ENCODE data around the gene ARSG.
"Not testable (repeated sequence)": the region's sequence is repeated elsewhere in the genome, so short reads cannot be mapped to it uniquely, and the experiment has no call there.

Gene ARSG

DNA sequence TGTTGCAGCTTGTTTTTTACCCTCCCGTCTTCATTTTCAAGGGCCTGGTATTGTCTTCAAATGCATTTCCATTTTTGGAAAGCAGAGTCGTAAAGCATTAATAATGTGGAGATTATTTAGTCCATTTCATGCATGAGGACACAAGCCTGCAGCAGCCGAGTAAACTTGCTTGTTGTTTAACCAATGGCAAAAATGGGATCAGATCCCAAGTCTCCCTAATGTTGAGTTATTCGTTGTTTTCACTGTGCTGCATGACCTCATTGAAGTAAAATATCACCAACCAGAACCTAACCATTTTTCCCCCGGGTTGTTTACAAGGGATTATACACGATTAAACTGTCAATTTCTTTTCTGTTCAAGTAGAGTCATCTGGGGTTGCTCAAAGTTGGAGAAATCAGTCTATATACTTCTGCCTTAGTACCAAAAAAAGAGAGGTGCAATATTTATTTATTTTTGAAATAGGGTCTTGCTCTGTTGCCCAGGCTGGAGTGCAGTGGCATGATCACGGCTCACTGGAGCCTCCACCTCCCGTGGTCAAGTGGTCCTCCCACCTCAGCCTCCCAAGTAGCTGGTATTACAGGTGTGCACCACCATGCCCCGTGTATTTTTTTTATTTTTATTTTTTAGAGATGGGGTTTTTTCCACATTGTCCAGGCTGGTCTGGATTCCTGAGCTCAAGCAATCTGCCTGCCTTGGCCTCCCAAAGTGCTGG lies 31.1 kb upstream of the ARSG start:
- Mint-ChIP-seq H3K36me3 (ENCODE audit: low read depth) (peaks cover 29% of the 10 kb centered on the region), H3K4me3 (peak overlapping the region; percentile 73), H3K27ac (peak overlapping the region; percentile 86), H3K4me1 (ENCODE audit: low read depth) (peaks cover 62% of the 10 kb centered on the region), H3K27me3 (no peaks in the 10 kb centered on the region), H3K9me3 (peaks cover 2% of the 10 kb centered on the region)
- no peak for DNase-seq

DNA sequence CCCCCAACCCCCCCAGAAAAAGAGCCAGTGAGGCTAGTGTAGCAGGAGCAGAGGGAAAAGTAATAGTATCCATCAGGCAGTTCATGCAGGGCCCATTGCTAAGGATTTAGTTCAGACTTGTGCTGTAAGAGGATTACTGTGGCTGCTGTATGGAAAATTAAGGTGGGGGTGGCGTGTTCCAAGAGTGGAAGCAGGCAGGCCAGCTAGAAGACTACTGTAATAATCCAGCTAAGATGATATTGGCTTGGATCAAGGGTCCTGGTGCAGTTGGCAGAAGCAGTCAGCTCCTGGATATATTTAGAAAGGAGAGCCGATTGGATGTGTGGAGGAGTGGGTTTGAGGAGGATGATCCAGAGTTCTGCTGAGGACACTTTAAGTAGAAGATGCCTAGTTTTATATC lies 28.8 kb upstream of the ARSG start:
- H3K4me3 Mint-ChIP-seq, DNase-seq, H3K27me3 Mint-ChIP-seq, H3K27ac Mint-ChIP-seq, H3K9me3 Mint-ChIP-seq: not testable (repeated sequence)
- peaks cover 19% of the 10 kb centered on the region for H3K36me3 Mint-ChIP-seq (ENCODE audit: low read depth)
- H3K4me1 Mint-ChIP-seq (ENCODE audit: low read depth) = peaks cover 43% of the 10 kb centered on the region

DNA sequence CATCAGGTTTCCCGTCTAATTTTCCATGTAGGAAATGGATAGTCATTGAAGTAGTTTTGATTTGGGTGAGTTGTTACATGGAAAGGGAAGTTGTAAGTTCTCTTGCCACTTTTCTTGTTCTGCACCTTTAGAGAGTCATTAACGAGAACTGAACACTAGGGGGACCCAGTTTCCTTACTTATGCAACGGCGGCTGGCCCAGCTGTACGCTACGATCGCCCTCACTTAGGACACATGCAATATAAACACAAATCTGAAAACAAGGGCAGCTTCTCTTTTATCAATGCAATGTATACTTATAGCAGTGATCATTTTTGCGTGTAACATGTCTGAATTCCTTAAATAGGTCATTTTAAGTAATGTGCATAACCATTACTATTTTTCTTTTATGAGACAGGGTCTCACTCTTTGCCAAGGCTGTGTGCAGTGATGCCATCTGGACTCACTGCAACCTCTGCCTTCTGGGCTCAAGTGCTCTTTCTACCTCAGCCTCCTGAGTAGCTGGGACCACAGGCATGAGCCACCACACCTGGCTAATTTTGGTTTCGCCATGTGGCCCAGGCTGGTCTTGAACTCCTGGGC lies 28.1 kb upstream of the ARSG start:
- H3K27me3 Mint-ChIP-seq, H3K27ac Mint-ChIP-seq, DNase-seq, H3K4me3 Mint-ChIP-seq, H3K9me3 Mint-ChIP-seq: not testable (repeated sequence)
- H3K4me1 Mint-ChIP-seq (ENCODE audit: low read depth) = peaks cover 38% of the 10 kb centered on the region
- H3K36me3 Mint-ChIP-seq (ENCODE audit: low read depth) = peaks cover 18% of the 10 kb centered on the region

DNA sequence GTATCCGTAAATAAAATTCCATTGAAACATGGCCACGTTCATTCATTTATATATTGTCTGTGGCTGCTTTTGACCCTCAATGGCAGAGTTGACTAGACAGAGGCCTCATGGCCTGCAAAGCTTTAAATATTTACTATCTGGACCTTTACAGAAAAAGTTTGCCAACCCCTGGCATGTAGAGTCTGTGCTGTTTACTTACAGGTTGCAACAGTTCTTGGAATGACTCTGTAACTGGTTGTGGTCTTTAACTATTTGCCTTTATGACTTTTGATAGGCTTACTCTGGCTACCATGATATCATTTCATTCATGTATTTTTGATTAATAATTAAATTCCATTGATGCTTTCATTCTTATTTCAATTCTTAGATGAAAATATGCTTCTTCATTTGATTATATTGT lies 25.5 kb upstream of the ARSG start:
- H3K4me3 Mint-ChIP-seq, H3K27ac Mint-ChIP-seq, H3K9me3 Mint-ChIP-seq, H3K27me3 Mint-ChIP-seq, DNase-seq: not testable (repeated sequence)
- Mint-ChIP-seq H3K4me1 (ENCODE audit: low read depth) (peaks cover 18% of the 10 kb centered on the region), H3K36me3 (ENCODE audit: low read depth) (peaks cover 35% of the 10 kb centered on the region)

DNA sequence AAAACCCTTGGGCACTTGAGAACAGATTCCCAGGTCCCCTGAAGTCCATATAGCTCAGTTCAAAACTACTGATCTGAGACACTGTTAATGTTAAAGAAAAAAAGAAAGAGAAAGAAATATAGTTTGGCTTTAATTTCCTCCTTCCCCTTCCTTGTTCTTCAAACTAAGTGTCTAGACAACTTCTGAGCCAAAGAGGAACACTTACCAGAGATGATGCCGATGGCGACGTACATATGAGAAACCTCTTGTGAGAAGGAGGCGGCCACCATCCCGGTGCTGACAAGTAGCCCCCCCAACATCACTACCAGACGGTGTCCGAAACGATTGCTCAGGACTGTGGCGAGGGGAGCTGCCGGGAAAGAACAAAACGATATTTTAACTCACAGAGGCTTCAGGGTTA lies 17.6 kb upstream of the ARSG start:
- no peak overlapping the region for H3K4me3 Mint-ChIP-seq
- DNase-seq = no peak
- H3K36me3 Mint-ChIP-seq (ENCODE audit: low read depth) = peaks cover 69% of the 10 kb centered on the region
- H3K9me3 Mint-ChIP-seq = no peaks in the 10 kb centered on the region
- H3K27ac Mint-ChIP-seq = no peak overlapping the region
- H3K27me3 Mint-ChIP-seq = no peaks in the 10 kb centered on the region
- H3K4me1 Mint-ChIP-seq (ENCODE audit: low read depth) = peaks cover 2% of the 10 kb centered on the region

GRCh38 chr17:68276339-68276738 lies 15.0 kb upstream of the ARSG start:
- not testable (repeated sequence) for H3K27me3 Mint-ChIP-seq; H3K4me1 Mint-ChIP-seq (ENCODE audit: low read depth)
- H3K36me3 Mint-ChIP-seq (ENCODE audit: low read depth) = peaks cover 70% of the 10 kb centered on the region

DNA sequence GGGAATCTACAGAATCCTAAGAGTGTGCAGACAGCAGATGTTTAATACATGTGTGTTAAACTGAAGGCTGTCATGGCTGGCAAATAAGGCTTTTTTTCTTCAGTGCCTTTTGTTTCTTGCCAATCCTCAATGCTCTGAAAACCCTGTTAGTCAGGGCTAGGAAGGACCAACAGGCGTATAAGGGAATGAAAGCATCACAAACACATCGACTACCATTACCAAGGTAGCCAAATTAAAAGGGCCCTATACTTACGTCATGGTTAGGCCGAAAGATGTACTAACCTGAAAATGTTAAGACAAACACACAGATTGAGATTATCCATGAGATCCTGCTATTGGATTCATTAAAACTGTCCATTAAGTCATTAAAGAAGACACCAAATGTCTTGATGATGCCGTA lies 13.5 kb upstream of the ARSG start:
- Mint-ChIP-seq H3K4me3 (no peak overlapping the region), H3K9me3 (no peaks in the 10 kb centered on the region), H3K36me3 (ENCODE audit: low read depth) (peaks cover 65% of the 10 kb centered on the region), H3K27ac (no peak overlapping the region), H3K4me1 (ENCODE audit: low read depth) (peaks cover 6% of the 10 kb centered on the region), H3K27me3 (no peaks in the 10 kb centered on the region)
- DNase-seq = no peak

More at GRCh38 chr17:68276339-68276738, 15.0 kb upstream of the ARSG start:
- DNase-seq, H3K4me3 Mint-ChIP-seq, H3K9me3 Mint-ChIP-seq, H3K27ac Mint-ChIP-seq: not testable (repeated sequence)

GRCh38 chr17:68281965-68282364 lies 9.3 kb upstream of the ARSG start:
- H3K4me3 Mint-ChIP-seq, H3K27ac Mint-ChIP-seq: not testable (repeated sequence)

GRCh38 chr17:68288375-68288774 lies 2.9 kb upstream of the ARSG start:
- H3K36me3 Mint-ChIP-seq (ENCODE audit: low read depth) = peaks cover 17% of the 10 kb centered on the region

More at GRCh38 chr17:68281965-68282364, 9.3 kb upstream of the ARSG start:
- DNase-seq; H3K9me3 Mint-ChIP-seq; H3K27me3 Mint-ChIP-seq; H3K4me1 Mint-ChIP-seq (ENCODE audit: low read depth): not testable (repeated sequence)
- peaks cover 43% of the 10 kb centered on the region for H3K36me3 Mint-ChIP-seq (ENCODE audit: low read depth)

DNA sequence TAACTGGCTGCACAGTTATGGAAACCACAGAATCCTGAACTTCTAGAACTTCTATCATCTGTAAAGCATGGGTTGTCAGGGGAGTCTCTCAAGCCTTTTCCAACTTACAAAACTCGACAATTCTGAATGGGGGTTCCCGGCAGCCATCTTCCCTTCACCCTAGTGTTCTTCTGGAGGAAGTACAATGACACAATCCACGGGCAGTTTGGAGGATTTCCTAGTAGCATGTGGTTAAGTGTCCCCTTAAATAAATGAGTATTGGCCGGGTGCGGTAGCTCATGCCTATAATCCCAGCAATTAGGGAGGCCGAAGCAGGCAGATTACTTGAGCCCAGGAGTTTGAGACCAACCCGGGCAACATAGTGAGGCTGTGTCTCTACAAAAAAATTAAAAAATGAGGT lies 2.5 kb upstream of the ARSG start:
- peaks cover 46% of the 10 kb centered on the region for H3K4me1 Mint-ChIP-seq (ENCODE audit: low read depth)
- peaks cover 17% of the 10 kb centered on the region for H3K36me3 Mint-ChIP-seq (ENCODE audit: low read depth)
- no peak for DNase-seq
- no peaks in the 10 kb centered on the region for H3K9me3 Mint-ChIP-seq
- H3K4me3 Mint-ChIP-seq = peak overlapping the region; percentile 93
- peak overlapping the region; percentile 64 for H3K27ac Mint-ChIP-seq
- H3K27me3 Mint-ChIP-seq = no peaks in the 10 kb centered on the region

More at GRCh38 chr17:68288375-68288774, 2.9 kb upstream of the ARSG start:
- H3K27ac Mint-ChIP-seq = peak overlapping the region; percentile 64
- DNase-seq = no peak
- peaks cover 46% of the 10 kb centered on the region for H3K4me1 Mint-ChIP-seq (ENCODE audit: low read depth)
- H3K4me3 Mint-ChIP-seq = no peak overlapping the region
- no peaks in the 10 kb centered on the region for H3K9me3 Mint-ChIP-seq
- H3K27me3 Mint-ChIP-seq = no peaks in the 10 kb centered on the region

DNA sequence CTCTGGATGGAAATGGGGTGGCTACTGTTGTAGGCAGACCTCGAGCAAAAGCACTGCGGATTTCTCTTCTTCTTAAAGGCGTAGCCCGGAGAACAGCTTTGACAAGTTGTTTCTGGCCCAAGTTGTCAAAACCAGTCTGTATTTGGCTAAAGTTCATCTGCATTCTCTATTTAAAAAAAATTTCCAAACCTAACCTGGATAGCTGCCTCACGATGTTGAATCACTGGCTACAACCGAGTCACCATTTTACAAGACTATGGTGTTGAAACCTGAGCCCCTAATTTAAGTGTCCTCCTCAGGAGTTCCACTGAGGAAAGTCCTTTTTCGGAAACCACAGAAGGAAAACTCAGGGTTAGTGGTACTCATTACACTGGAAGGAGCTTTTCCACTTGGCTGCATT lies 1.8 kb upstream of the ARSG start:
- H3K9me3 Mint-ChIP-seq = no peaks in the 10 kb centered on the region
- H3K4me1 Mint-ChIP-seq (ENCODE audit: low read depth) = peaks cover 53% of the 10 kb centered on the region
- H3K27ac Mint-ChIP-seq = peak overlapping the region; percentile 3
- H3K4me3 Mint-ChIP-seq = peak overlapping the region; percentile 93
- DNase-seq = no peak
- no peaks in the 10 kb centered on the region for H3K27me3 Mint-ChIP-seq
- H3K36me3 Mint-ChIP-seq (ENCODE audit: low read depth) = peaks cover 17% of the 10 kb centered on the region

DNA sequence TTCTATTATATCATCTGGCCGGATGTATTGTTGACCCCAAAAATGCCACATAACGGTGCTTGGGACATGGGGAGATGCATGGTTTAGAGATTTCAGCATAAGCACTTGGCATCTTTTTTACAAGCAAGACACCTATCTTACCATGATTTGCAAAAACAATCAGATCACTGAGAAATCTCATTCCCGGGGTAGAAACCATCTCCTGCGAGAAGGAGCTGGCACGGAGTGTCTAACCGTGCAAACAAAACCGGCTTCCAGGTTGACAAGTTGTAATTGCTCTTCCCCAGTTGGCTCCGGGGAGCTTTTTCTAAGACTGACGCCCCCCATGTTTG lies 1.4 kb upstream of the ARSG start:
- peak overlapping the region; percentile 93 for H3K4me3 Mint-ChIP-seq
- DNase-seq = no peak
- H3K9me3 Mint-ChIP-seq = no peaks in the 10 kb centered on the region
- peaks cover 17% of the 10 kb centered on the region for H3K36me3 Mint-ChIP-seq (ENCODE audit: low read depth)
- H3K27ac Mint-ChIP-seq = peak overlapping the region; percentile 3
- peaks cover 56% of the 10 kb centered on the region for H3K4me1 Mint-ChIP-seq (ENCODE audit: low read depth)
- no peaks in the 10 kb centered on the region for H3K27me3 Mint-ChIP-seq

DNA sequence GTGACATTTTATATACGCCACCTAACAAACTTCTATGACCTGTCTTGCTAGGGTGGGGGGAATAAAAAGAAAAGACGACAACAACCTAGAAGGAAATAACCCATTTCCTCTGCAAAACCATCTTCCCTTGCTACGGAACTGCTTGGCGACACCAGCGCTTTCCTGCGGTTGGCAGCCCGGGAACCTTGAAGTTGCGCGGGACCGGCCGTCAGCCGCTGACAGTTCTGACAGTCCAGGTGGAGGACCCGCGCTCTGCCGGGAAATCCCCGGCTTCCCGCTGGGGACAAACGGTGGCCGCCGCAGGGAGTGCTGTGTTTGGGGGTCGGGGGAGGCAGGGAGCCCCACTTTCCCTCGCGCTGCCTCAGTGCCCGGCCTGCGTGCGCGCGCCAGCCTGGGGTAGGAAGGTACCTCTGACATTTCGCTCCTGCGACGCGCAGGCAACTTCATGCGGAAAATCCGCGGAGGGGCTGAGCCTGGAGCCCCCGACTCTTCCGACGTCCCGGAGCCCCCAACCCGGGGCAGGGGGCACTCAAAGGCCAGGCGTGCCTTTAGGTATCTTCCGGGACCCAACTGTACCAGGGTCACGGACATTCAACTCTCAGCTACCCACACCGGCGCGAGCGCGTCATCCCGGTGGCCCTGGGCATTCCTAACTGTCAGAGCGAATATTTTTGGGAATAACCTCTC lies 884 bp upstream of the ARSG start:
- Mint-ChIP-seq H3K4me3 (peak overlapping the region; percentile 93), H3K4me1 (ENCODE audit: low read depth) (peaks cover 59% of the 10 kb centered on the region), H3K27ac (peak overlapping the region; percentile 93), H3K9me3 (no peaks in the 10 kb centered on the region), H3K27me3 (no peaks in the 10 kb centered on the region), H3K36me3 (ENCODE audit: low read depth) (peaks cover 17% of the 10 kb centered on the region)
- DNase-seq = peak; percentile 76

- H3K27ac Mint-ChIP-seq = peak overlapping the region; percentile 88
- H3K4me1 Mint-ChIP-seq (ENCODE audit: low read depth) = peaks cover 72% of the 10 kb centered on the region
- no peaks in the 10 kb centered on the region for H3K27me3 Mint-ChIP-seq
- no peaks in the 10 kb centered on the region for H3K9me3 Mint-ChIP-seq
- peaks cover 17% of the 10 kb centered on the region for H3K36me3 Mint-ChIP-seq (ENCODE audit: low read depth)
- peak; percentile 93 for DNase-seq
- peak overlapping the region; percentile 82 for H3K4me3 Mint-ChIP-seq
Measured at GRCh38 chr17:68291836-68292688, 767 bp downstream of the ARSG start.
